GM12864 (cell line): ENCODE results near the gene STK4.

Experiments
- DNase-seq: peaks from one replicate; pipeline ENCODE4 v3.0.0-alpha.2; 2011; ENCODE audit warnings: low read depth
- H3K4me3 ChIP-seq: 2 replicates; pipeline ENCODE4 v1.5.1; 2011; ENCODE audit warnings: mild to moderate bottlenecking, low read depth, low read length, control low read depth
- TF ChIP-seq, protein P1 (sequence below): IDR thresholded peaks from 2 replicates; pipeline ENCODE4 v1.5.1; 2011; ENCODE audit warnings: low read depth, mild to moderate bottlenecking, moderate library complexity, low read length, control low read depth, inconsistent platforms; ENCODE audit errors: missing control alignments

STK4 gene

GRCh38 chr20:45118028-45118427, 151.7 kb downstream of the STK4 start:
- H3K4me3 ChIP-seq = no peak overlapping the region
- no peak for DNase-seq
- TF ChIP-seq, protein P1, sequence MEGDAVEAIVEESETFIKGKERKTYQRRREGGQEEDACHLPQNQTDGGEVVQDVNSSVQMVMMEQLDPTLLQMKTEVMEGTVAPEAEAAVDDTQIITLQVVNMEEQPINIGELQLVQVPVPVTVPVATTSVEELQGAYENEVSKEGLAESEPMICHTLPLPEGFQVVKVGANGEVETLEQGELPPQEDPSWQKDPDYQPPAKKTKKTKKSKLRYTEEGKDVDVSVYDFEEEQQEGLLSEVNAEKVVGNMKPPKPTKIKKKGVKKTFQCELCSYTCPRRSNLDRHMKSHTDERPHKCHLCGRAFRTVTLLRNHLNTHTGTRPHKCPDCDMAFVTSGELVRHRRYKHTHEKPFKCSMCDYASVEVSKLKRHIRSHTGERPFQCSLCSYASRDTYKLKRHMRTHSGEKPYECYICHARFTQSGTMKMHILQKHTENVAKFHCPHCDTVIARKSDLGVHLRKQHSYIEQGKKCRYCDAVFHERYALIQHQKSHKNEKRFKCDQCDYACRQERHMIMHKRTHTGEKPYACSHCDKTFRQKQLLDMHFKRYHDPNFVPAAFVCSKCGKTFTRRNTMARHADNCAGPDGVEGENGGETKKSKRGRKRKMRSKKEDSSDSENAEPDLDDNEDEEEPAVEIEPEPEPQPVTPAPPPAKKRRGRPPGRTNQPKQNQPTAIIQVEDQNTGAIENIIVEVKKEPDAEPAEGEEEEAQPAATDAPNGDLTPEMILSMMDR = no peak

DNA sequence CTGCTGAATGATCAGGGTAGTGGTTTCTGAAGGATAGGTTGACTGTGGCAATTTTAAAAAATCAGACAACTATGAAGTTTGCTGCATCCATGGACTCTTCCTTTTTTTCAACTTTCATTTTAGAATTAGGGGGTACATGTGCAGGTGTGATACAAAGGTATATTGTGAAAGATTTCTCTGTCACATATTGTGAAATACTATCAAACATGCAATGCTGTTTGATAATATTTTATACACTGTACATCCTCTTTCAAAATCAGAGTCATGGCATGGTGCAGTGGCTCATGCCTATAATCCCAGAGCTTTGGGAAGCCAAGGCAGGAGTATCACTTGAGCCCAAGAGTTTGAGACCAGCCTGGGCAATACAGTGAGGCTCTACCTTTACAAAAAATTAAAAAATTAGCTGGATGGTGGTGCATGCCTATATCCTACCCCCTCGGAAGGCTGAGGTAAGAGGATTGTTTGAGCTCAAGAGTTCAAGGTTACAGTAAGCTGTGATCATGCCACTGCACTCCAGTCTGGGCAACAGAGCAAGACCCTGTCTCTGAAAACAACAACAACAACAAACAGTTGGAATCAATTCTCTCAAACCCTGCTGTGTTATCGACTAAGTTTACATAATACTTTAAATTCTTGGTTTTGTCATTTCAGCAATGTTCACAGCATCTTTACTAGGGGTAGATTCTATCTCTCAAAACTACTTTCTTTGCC, 153.4 kb downstream of the STK4 start:
- TF ChIP-seq, protein P1 = no peak
- no peak overlapping the region for H3K4me3 ChIP-seq
- no peak for DNase-seq

DNA sequence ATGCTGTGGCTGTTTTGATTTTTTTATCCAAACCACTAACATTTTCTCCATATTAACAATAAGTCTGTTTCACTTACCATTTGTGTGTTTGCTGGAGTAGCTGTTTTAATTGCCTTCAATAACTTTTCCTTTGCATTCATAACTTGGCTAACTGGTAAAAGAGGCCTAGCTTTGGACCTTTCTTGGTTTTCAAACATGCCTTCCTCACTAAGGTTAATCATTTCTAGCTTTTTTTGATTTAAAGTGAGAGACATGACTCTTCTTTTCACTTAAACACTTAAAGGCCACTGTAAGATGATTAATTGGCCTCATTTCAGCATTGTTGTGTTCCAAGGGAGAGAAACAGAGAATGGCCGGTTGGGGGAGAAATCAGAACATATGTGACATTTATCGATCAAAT, 155.1 kb downstream of the STK4 start:
- DNase-seq = no peak
- TF ChIP-seq, protein P1 = no peak
- H3K4me3 ChIP-seq = no peak overlapping the region

DNA sequence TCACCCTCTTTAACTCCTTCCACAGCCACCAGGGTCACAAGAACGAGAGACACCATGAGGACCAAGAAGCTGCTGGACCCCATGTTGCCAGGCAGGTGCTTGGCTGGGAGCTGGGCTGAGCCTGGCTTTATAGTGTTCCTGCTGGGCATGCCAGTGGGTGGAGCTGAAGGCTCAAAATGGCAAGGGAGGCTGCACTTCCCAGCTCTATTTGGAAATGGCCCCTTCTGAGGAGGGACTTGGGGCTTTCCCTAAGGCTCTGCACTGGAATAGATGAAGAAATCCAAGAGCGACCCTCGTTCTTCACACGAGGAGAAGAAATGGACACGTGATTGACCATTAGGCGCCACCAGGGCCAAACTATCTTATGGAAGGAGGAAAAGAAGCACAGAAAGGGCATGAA, 158.1 kb downstream of the STK4 start, which contains the start of gene WFDC12:
TSS of gene WFDC12 (minus strand) at position 101 of the 400 bp plus-strand sequence. CDS start at position 83, 18 bp downstream.
- TF ChIP-seq, protein P1 = no peak
- H3K4me3 ChIP-seq = no peak within 1 kb of the TSS
- no peak for DNase-seq

- no peak overlapping the region for H3K4me3 ChIP-seq
- TF ChIP-seq, protein P1 = no peak
- DNase-seq = no peak
These were observed 161.8 kb downstream of the STK4 start for GRCh38 chr20:45128099-45128498.
